ENCODE results near the gene NAE1.

NAE1 gene

GRCh38 chr16:66849549-66849948, 18.8 kb upstream of the NAE1 start:
- DNase-seq (ENCODE audit: low read depth), result no peak
- H3K4me3 ChIP-seq (ENCODE audit: control insufficient read depth, low read depth, low read length), result no peak overlapping the region
- no peak for TF ChIP-seq CTCF (conservative IDR thresholded peaks at IDR 0.05; ENCODE audit: control insufficient read depth, insufficient read depth, low read depth, low read length)

- no peak for DNase-seq (ENCODE audit: low read depth)
- no peak for TF ChIP-seq CTCF (conservative IDR thresholded peaks at IDR 0.05; ENCODE audit: control insufficient read depth, insufficient read depth, low read depth, low read length)
- no peak overlapping the region for H3K4me3 ChIP-seq (ENCODE audit: control insufficient read depth, low read depth, low read length)
Observed at GRCh38 chr16:66849021-66849420, 18.2 kb upstream of the NAE1 start.

DNA sequence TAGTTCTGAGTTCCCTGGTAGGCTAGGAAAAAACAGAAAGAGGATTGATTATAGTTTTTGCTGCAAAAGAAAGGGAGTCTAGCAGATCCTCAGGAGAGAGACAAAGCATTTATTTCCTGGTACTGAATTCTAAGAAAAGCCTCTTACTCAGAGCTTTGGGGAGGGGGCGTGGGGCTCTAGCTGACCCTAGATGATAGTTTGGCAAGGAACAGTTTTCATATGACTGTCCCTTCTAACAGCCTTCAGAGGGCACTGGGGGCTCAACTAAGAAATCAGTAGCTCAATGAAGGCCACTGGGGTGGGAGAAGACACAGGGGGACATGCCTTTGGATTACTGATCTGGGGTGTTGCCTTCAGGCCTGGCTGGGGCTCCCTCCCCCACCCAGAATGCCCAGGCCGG, 17.4 kb upstream of the NAE1 start:
- TF ChIP-seq CTCF (conservative IDR thresholded peaks at IDR 0.05; ENCODE audit: control insufficient read depth, insufficient read depth, low read depth, low read length), result no peak
- no peak for DNase-seq (ENCODE audit: low read depth)
- no peak overlapping the region for H3K4me3 ChIP-seq (ENCODE audit: control insufficient read depth, low read depth, low read length)

DNA sequence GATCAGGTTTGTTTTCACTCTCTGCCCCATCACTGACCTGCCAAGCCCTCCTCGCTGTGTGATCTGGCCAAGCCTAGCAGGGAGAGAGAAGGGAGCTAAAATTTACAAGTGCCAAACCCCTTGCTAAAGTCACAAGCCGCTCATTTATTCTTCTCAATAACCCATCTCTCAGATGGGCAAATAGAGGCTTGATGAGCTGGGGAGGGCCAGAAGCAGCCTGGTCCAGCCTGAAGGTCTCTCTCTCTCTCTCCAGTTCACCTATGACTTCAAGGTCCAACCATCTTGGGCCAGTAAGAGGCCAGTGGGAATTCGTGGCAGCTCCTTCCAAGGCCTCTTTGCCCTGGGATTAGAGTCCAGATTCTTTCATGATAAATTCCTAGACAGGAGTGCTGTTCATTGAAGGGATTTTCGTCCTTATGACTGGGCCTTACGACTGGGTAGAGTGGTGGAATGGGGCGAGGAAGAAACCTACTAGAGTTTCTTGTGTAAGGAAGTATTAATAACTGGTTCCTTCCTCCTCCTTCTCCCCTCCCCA, 16.8 kb upstream of the NAE1 start:
- no peak for TF ChIP-seq CTCF (conservative IDR thresholded peaks at IDR 0.05; ENCODE audit: control insufficient read depth, insufficient read depth, low read depth, low read length)
- no peak overlapping the region for H3K4me3 ChIP-seq (ENCODE audit: control insufficient read depth, low read depth, low read length)
- no peak for DNase-seq (ENCODE audit: low read depth)

DNA sequence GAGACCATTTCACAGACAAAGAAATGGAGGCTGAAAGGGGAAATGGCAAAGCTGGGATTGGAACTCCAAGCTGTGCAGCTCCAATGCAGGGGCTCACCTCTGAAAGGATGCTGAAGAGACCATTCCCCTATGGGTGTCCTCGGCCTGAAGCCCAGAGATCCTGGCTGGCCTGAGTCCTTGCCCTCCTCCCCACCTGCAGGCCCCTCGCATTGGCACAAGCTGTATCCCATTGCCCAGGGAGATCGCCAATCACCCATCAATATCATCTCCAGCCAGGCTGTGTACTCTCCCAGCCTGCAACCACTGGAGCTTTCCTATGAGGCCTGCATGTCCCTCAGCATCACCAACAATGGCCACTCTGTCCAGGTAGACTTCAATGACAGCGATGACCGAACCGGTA, 16.1 kb upstream of the NAE1 start:
- no peak for TF ChIP-seq CTCF (conservative IDR thresholded peaks at IDR 0.05; ENCODE audit: control insufficient read depth, insufficient read depth, low read depth, low read length)
- no peak for DNase-seq (ENCODE audit: low read depth)
- H3K4me3 ChIP-seq (ENCODE audit: control insufficient read depth, low read depth, low read length), result no peak overlapping the region

- no peak for TF ChIP-seq CTCF (conservative IDR thresholded peaks at IDR 0.05; ENCODE audit: control insufficient read depth, insufficient read depth, low read depth, low read length)
- no peak overlapping the region for H3K4me3 ChIP-seq (ENCODE audit: control insufficient read depth, low read depth, low read length)
- no peak for DNase-seq (ENCODE audit: low read depth)
Observed at GRCh38 chr16:66846266-66846665, 15.5 kb upstream of the NAE1 start.

- DNase-seq (ENCODE audit: low read depth), result no peak
- no peak for TF ChIP-seq CTCF (conservative IDR thresholded peaks at IDR 0.05; ENCODE audit: control insufficient read depth, insufficient read depth, low read depth, low read length)
- no peak overlapping the region for H3K4me3 ChIP-seq (ENCODE audit: control insufficient read depth, low read depth, low read length)
Observed at GRCh38 chr16:66845791-66846221, 15.0 kb upstream of the NAE1 start.
